SIG-M5 (cell line): ENCODE results near the gene CLPSL1.

ENCODE experiments used
- DNase-seq: peaks from one replicate; lab custom pipeline; 2025; lab: John Stamatoyannopoulos, UW

The CLPSL1 gene

GRCh38 chr6:35797837-35798526, 17.2 kb downstream of the CLPSL1 start:
- DNase-seq, result no peak

- no peak for DNase-seq
Measured at GRCh38 chr6:35798706-35799105, 17.9 kb downstream of the CLPSL1 start.

GRCh38 chr6:35801148-35801547, 20.3 kb downstream of the CLPSL1 start:
- no peak for DNase-seq

GRCh38 chr6:35804996-35805736, 24.3 kb downstream of the CLPSL1 start, which contains the start of gene LHFPL5:
Gene LHFPL5 (plus strand): TSS chr6:35805352. CDS start chr6:35805671, 319 bp downstream.
- DNase-seq, result no peak

- no peak for DNase-seq
Measured at GRCh38 chr6:35808688-35809087, 27.9 kb downstream of the CLPSL1 start.

GRCh38 chr6:35809809-35810208, 29.0 kb downstream of the CLPSL1 start:
- DNase-seq, result no peak

- no peak for DNase-seq
Measured at GRCh38 chr6:35810971-35811698, 30.3 kb downstream of the CLPSL1 start.

- DNase-seq, result no peak
Measured at GRCh38 chr6:35811699-35811995, 30.8 kb downstream of the CLPSL1 start.

GRCh38 chr6:35817515-35817914, 36.7 kb downstream of the CLPSL1 start:
- DNase-seq, result no peak

- DNase-seq, result no peak
Measured at GRCh38 chr6:35823601-35824000, 42.8 kb downstream of the CLPSL1 start.

GRCh38 chr6:35824552-35825192, 43.9 kb downstream of the CLPSL1 start:
- no peak for DNase-seq

GRCh38 chr6:35829306-35829705, 48.5 kb downstream of the CLPSL1 start:
- no peak for DNase-seq

GRCh38 chr6:35831257-35832007, 50.6 kb downstream of the CLPSL1 start:
- no peak for DNase-seq

- no peak for DNase-seq
Measured at GRCh38 chr6:35833536-35833935, 52.7 kb downstream of the CLPSL1 start.
